ENCODE results near the gene NDUFA7.

- TF ChIP-seq ARNTL (CRISPR knock-in tag; IDR thresholded peaks at IDR 0.05; ENCODE audit: borderline replicate concordance, low read depth) (no peak), CREB5 (CRISPR knock-in tag; IDR thresholded peaks at IDR 0.05; ENCODE audit: low read depth) (no peak), PATZ1 (CRISPR knock-in tag; IDR thresholded peaks at IDR 0.05; ENCODE audit: borderline replicate concordance) (no peak), CSDC2 (CRISPR knock-in tag; IDR thresholded peaks at IDR 0.05) (no peak), ZFP3 (CRISPR knock-in tag; IDR thresholded peaks at IDR 0.05) (no peak), TSHZ2 (CRISPR knock-in tag; IDR thresholded peaks at IDR 0.05) (no peak), POU6F1 (CRISPR knock-in tag; IDR thresholded peaks at IDR 0.05; ENCODE audit: borderline replicate concordance, low read depth) (no peak), GLIS3 (CRISPR knock-in tag; IDR thresholded peaks at IDR 0.05) (no peak)
These were observed 21.1 kb upstream of the NDUFA7 start for GRCh38 chr19:8342316-8342683.

Data from SK-N-SH treated with all-trans-retinoic acid at 6 μM for 48 hours (cell line).